Measurements from ENCODE around the gene YIPF3.

- TF ChIP-seq CTCF (IDR thresholded peaks at IDR 0.05) (no peak), POLR2A (IDR thresholded peaks at IDR 0.05) (no peak)
Measured at GRCh38 chr6:43516697-43517504, at the start of gene YIPF3, which contains the start of gene POLR1C.
